PC-9 (cell line): ENCODE results near the gene EWSR1. TPM values are rescaled to one million over a fixed set of nuclear protein-coding genes. Genes with fewer than 3 reads are reported as not detected.

Experiments
- BruUV-seq: library from RNA; stranded (reverse); fragments of 400-500 nt; replicated peaks from 2 replicates; lab custom pipeline; 2021; lab: Mats Ljungman, UMichigan
- CTCF ChIA-PET: fragments of 300-600 bp; sonication (Branson Sonifier 250); formaldehyde crosslinking; loops from one replicate; lab custom pipeline; 2022; ENCODE audit warnings: antibody characterized with exemption; lab: Charles Lee
- POLR2A ChIA-PET: fragments of 300-600 bp; sonication (Branson Sonifier 250); formaldehyde crosslinking; loops from one replicate; lab custom pipeline; 2022; ENCODE audit warnings: antibody characterized with exemption; ENCODE audit not compliant: unreplicated experiment; lab: Charles Lee
- DNase-seq, 2 experiments: peaks; one replicate each; pipeline versions ENCODE4 v3.0.0 to v3.0.0-alpha.2; 2015 to 2022; ENCODE audit warnings: mixed read lengths in 1 of 2
- H2AFZ ChIP-seq: fragments of 200-600 bp; sonication (generic); 2 replicates; pipeline ENCODE4 v1.8.1; 2017; ENCODE audit warnings: antibody characterized with exemption
- H3F3A ChIP-seq: fragments of 200-600 bp; sonication (generic); 2 replicates; pipeline ENCODE4 v1.8.1; 2017; ENCODE audit warnings: antibody characterized with exemption, mild to moderate bottlenecking, low read depth; ENCODE audit not compliant: insufficient read depth
- H3K27ac ChIP-seq: fragments of 200-600 bp; sonication (generic); 2 replicates; pipeline ENCODE4 v1.6.1; 2016; ENCODE audit warnings: mixed run types
- H3K27me3 ChIP-seq: fragments of 200-600 bp; sonication (generic); 2 replicates; pipeline ENCODE4 v1.6.1; 2016; ENCODE audit warnings: low read depth, mixed run types; ENCODE audit not compliant: insufficient read depth
- H3K36me3 ChIP-seq: fragments of 200-600 bp; sonication (generic); 2 replicates; pipeline ENCODE4 v1.6.1; 2016; ENCODE audit warnings: low read depth, mixed run types
- H3K4me1 ChIP-seq: fragments of 200-600 bp; sonication (generic); replicated peaks from 2 replicates; pipeline ENCODE4 v1.6.1; 2016; ENCODE audit warnings: mixed run types; ENCODE audit not compliant: insufficient read depth
- H3K4me2 ChIP-seq: fragments of 200-600 bp; sonication (generic); 2 replicates; pipeline ENCODE4 v1.6.1; 2017; ENCODE audit warnings: mixed run types
- H3K4me3 ChIP-seq: fragments of 200-600 bp; sonication (generic); 2 replicates; pipeline ENCODE4 v1.6.1; 2016; ENCODE audit warnings: mixed run types
- H3K79me2 ChIP-seq: fragments of 200-600 bp; sonication (generic); 2 replicates; pipeline ENCODE4 v1.6.1; 2017; ENCODE audit warnings: low read depth, mixed run types
- H3K9me2 ChIP-seq: fragments of 200-600 bp; sonication (generic); 2 replicates; pipeline ENCODE4 v1.8.1; 2017; ENCODE audit warnings: mild to moderate bottlenecking; ENCODE audit not compliant: insufficient read depth
- H3K9me3 ChIP-seq: fragments of 200-600 bp; sonication (generic); 2 replicates; pipeline ENCODE4 v1.8.1; 2016; ENCODE audit warnings: low read depth; ENCODE audit not compliant: insufficient read depth
- H4K20me1 ChIP-seq: fragments of 200-600 bp; sonication (generic); 2 replicates; pipeline ENCODE4 v1.8.1; 2017; ENCODE audit not compliant: insufficient read depth
- CTCF ChIP-seq: fragments of 200-600 bp; sonication (generic); conservative IDR thresholded peaks from 2 replicates; pipeline ENCODE4 v1.6.1; 2017; ENCODE audit warnings: mixed run types, antibody characterized with exemption, mild to moderate bottlenecking, moderate library complexity
- EZH2 ChIP-seq: fragments of 200-600 bp; sonication (generic); IDR thresholded peaks from 2 replicates; pipeline ENCODE4 v1.8.0; 2017; ENCODE audit warnings: antibody characterized with exemption, low read depth
- intact Hi-C: fragments of 100-400 bp; cut with micrococcal nuclease; formaldehyde crosslinking; loops from one replicate; pipeline ENCODE4 v1.10.0; 2022; ENCODE audit not compliant: unreplicated experiment
- total RNA-seq: library from RNA; stranded (reverse); gene quantifications from 2 replicates; pipeline ENCODE4 v1.2.3, GENCODE V29; 2021

The EWSR1 gene
- total RNA-seq, 1 experiment from 2014 or later: 200 TPM

GRCh38 chr22:29320546-29320945 is 52.5 kb downstream of the EWSR1 start:
- CTCF ChIA-PET: interaction anchor here (0.6 kb wide), 1 partner anchor 194 kb away, joined by 3 read pairs; no protein-coding TSS in a partner anchor

DNA sequence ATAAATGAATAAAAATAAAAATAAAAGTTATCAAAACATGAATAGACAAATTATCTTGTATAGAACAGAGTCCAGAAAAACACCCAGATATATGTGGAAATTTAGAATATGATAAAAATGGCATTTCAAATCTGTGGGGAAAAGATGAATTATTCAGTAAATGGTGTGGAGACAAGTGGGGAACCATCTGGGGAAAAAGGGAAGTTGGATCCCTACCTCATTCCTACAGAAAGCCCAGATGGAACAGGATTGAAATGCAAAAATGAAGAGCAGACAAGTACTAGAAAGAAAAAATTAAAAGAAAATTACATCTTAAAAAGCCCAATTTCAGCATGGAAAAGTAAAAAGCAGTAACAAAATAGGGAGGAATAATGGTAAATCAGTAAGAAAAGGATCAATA is 55.6 kb downstream of the EWSR1 start:
- BruUV-seq: no TSS peak
- H3K9me3 ChIP-seq: no peaks in the 10 kb centered on the region
- no peaks in the 10 kb centered on the region for H3K36me3 ChIP-seq
- no peaks in the 10 kb centered on the region for H3K9me2 ChIP-seq
- H3K4me2 ChIP-seq: no peak overlapping the region
- H3K4me3 ChIP-seq: no peak overlapping the region
- no peak overlapping the region for H3K27ac ChIP-seq
- no peaks in the 10 kb centered on the region for H3K4me1 ChIP-seq
- H4K20me1 ChIP-seq: no peaks in the 10 kb centered on the region
- CTCF ChIA-PET: no interaction called here
- intact Hi-C loops: no loop called here
- no peaks in the 10 kb centered on the region for H3K27me3 ChIP-seq
- no peak overlapping the region for H2AFZ ChIP-seq
- H3F3A ChIP-seq: peaks cover 3% of the 10 kb centered on the region; the same call in 1 of the 2 replicates
- POLR2A ChIA-PET: interaction anchor here (0.8 kb wide), 1 partner anchor 17 kb away, joined by 5 read pairs; no protein-coding TSS in a partner anchor
- no peaks in the 10 kb centered on the region for H3K79me2 ChIP-seq
- DNase-seq: no peak
- TF ChIP-seq EZH2 (no peak), CTCF (no peak)

More at GRCh38 chr22:29320546-29320945, 52.5 kb downstream of the EWSR1 start:
- Histone ChIP-seq H3K9me3 (no peaks in the 10 kb centered on the region), H3K27ac (no peak overlapping the region), H3K4me2 (no peak overlapping the region), H3K79me2 (no peaks in the 10 kb centered on the region), H3K27me3 (no peaks in the 10 kb centered on the region), H3F3A (peaks cover 3% of the 10 kb centered on the region; the same call in 1 of the 2 replicates), H3K4me3 (no peak overlapping the region), H2AFZ (no peak overlapping the region), H3K4me1 (no peaks in the 10 kb centered on the region), H3K9me2 (no peaks in the 10 kb centered on the region), H3K36me3 (no peaks in the 10 kb centered on the region), H4K20me1 (no peaks in the 10 kb centered on the region)
- no peak for TF ChIP-seq EZH2
- peak; percentile 38; the same call in 1 of the 2 replicates for TF ChIP-seq CTCF
- no peak for DNase-seq
- POLR2A ChIA-PET: interaction anchor here (0.6 kb wide), 2 partner anchors 9 to 59 kb away, joined by 3 to 4 read pairs; no protein-coding TSS in a partner anchor
- intact Hi-C loops: no loop called here
- BruUV-seq: no TSS peak

DNA sequence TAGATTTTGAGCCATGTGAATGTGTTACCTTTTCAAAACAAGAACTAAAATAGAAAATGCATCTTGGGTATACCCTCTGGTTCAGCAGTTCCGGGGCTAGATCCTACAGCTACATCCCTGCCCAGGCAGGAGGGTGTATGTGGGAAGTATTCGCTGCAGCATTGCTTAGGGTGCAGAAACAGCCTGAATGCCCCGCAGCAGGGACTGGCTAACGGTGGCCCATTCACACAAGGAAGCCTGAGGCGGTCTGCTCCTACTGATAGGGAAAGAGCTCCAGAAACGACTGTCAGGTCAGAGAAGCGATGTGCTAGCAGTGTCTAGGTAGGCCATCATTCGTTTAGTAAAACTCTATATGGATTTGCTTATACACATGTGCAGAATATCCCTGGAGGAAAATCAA is 57.3 kb downstream of the EWSR1 start:
- H3K4me2 ChIP-seq: no peak overlapping the region
- H2AFZ ChIP-seq: no peak overlapping the region
- no peaks in the 10 kb centered on the region for H3K79me2 ChIP-seq
- intact Hi-C loops: no loop called here
- H3K27ac ChIP-seq: no peak overlapping the region
- H3K9me3 ChIP-seq: no peaks in the 10 kb centered on the region
- CTCF ChIA-PET: no interaction called here
- peaks cover 3% of the 10 kb centered on the region; the same call in 1 of the 2 replicates for H3F3A ChIP-seq
- no peak for DNase-seq
- H3K36me3 ChIP-seq: no peaks in the 10 kb centered on the region
- H3K9me2 ChIP-seq: no peaks in the 10 kb centered on the region
- no TSS peak for BruUV-seq
- H3K27me3 ChIP-seq: no peaks in the 10 kb centered on the region
- no peaks in the 10 kb centered on the region for H4K20me1 ChIP-seq
- POLR2A ChIA-PET: no interaction called here
- no peak for TF ChIP-seq EZH2
- TF ChIP-seq CTCF: no peak
- H3K4me3 ChIP-seq: no peak overlapping the region
- no peaks in the 10 kb centered on the region for H3K4me1 ChIP-seq
